Measurements from ENCODE around the gene WFIKKN1. TPM values are rescaled to one million over a fixed set of nuclear protein-coding genes. Genes with fewer than 3 reads are reported as not detected.

WFIKKN1 gene
- total and polyA plus RNA-seq, 2 of the 13 experiments (the other 11 are each of a cell fraction or from before 2014, with no cell fraction given), result 1.7 to 4.9 TPM

DNA sequence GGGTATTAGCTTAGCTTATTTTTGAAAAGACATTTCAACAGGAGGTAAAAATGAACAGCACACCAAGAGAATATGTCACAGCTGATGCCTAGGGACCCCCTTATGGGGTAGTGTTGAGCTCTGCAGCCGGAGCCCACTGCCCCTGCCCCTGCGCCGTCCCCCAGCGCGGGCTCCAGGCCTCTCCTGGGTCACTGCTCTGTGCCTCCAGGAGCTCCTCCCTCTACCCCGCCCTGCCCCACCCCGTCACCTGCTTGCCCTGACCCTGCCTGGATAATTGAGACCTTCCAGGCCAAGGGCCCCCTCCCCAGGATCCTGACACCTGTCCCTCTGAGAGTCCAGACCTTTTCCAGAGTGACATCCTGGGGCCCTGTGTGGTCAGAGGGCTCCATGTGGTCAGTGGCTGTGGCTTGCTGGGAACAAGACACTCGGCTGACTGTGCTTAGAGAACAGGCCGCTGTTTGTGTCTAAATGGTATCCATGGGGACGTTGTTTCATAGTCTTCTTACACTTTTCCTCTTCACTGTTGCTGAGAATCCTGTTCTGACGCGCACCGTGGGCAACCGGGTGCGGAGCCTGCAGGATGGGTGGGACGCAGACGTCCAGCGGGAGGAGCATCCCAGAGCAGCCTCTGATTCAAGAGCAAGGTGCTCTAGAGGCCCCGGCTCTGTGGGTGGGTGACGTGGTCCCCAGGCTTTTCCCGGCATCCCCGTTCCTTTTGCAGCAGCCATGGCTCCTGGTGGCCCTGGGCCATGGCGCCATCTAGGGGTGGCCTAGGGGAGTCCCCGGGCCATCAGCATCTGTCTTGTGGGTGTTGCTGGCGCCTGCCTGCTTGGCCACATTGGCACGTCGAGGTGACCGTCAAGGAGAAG, 20.0 kb upstream of the WFIKKN1 start:
- Histone ChIP-seq H3K4me3 (replicated peaks in 1 of 3; ENCODE audit: insufficient read depth in 1 of 3, low read depth in 2 of 3, low read length in 3 of 3) (peak overlapping the region; percentile 21 to 47 (median 42); a peak in 4 of 6 replicates), H3K27me3 (ENCODE audit: control insufficient read depth in 1 of 2, insufficient read depth in 2 of 2, low read length in 2 of 2) (no peaks in the 10 kb centered on the region), H3K9ac (ENCODE audit: insufficient read depth, low read depth, low read length) (peak overlapping the region; percentile 46), H3K27ac (ENCODE audit: extremely low read length, insufficient read depth, low read length) (peak overlapping the region; percentile 49), H3K36me3 (replicated peaks in 1 of 2; ENCODE audit: control insufficient read depth in 1 of 2, insufficient read depth in 2 of 2, low read length in 2 of 2) (peaks cover 1 to 9% of the 10 kb centered on the region in 2 experiments; a peak in 1 of 5 replicates), H3K4me2 (ENCODE audit: low read depth, low read length) (peak overlapping the region; percentile 57), H4K20me1 (ENCODE audit: insufficient read depth, low read length) (no peaks in the 10 kb centered on the region), H2AFZ (ENCODE audit: low read length) (no peak overlapping the region), H3K9me3 (ENCODE audit: low read length) (no peaks in the 10 kb centered on the region), H3K4me1 (ENCODE audit: insufficient read depth, low read length) (peaks cover 17% of the 10 kb centered on the region), H3K79me2 (ENCODE audit: insufficient read depth, low read length) (peaks cover 2% of the 10 kb centered on the region)
- ATAC-seq (peak; percentile 90), FAIRE-seq (peak; percentile 58), DNase-seq (ENCODE audit: low spot score) (peak; percentile 73)
- BruUV-seq (replicated peaks), result no TSS peak
- POLR2A ChIA-PET, result no interaction called here
- 50% methylated on average over 18 of the region's 28 CpGs for WGBS (ENCODE audit: low lambda C conversion rate)
- in situ Hi-C loops (cut with HindIII; ENCODE audit: extremely low pct_ligation_motif_present, low pct_unique_long_range_greater_than_20kb), result no loop called here
- intact Hi-C loops (cut with micrococcal nuclease; ENCODE audit: unreplicated experiment), result no loop called here
- CTCF ChIA-PET (ENCODE audit: low intra/inter-chr PET ratio, low total read pairs), result interaction anchor here (0.6 to 1.7 kb wide), 3 partner anchors 31 to 75 kb away, joined by 3 to 11 read pairs (median 3); no protein-coding TSS in a partner anchor
- TF ChIP-seq SETDB1 (CRISPR knock-in tag; IDR thresholded peaks at IDR 0.05; ENCODE audit: borderline replicate concordance) (no peak), SMARCC2 (IDR thresholded peaks at IDR 0.05) (no peak), RFX3 (CRISPR knock-in tag; IDR thresholded peaks at IDR 0.05) (no peak), NFYB (CRISPR knock-in tag; IDR thresholded peaks at IDR 0.05) (no peak), SOX6 (IDR thresholded peaks at IDR 0.05) (no peak), SOX6 (CRISPR knock-in tag; IDR thresholded peaks at IDR 0.05) (peak; percentile 44), SMAD9 (CRISPR knock-in tag; IDR thresholded peaks at IDR 0.05) (no peak), CBX5 (CRISPR knock-in tag; IDR thresholded peaks at IDR 0.05; ENCODE audit: borderline replicate concordance) (peak; percentile 50; the same call in 1 of the 2 replicates), ZNF562 (CRISPR knock-in tag; IDR thresholded peaks at IDR 0.05; ENCODE audit: borderline replicate concordance) (no peak), ZNF563 (CRISPR knock-in tag; IDR thresholded peaks at IDR 0.05) (no peak), FLYWCH1 (CRISPR knock-in tag; IDR thresholded peaks at IDR 0.05) (no peak), RELA (CRISPR knock-in tag; IDR thresholded peaks at IDR 0.05) (no peak), KAT7 (CRISPR knock-in tag; IDR thresholded peaks at IDR 0.05; ENCODE audit: borderline replicate concordance) (no peak), KDM1A (CRISPR knock-in tag; IDR thresholded peaks at IDR 0.05) (0 out of 2 replicates have a peak, but pooled peaks have one; percentile 23), ZNF382 (CRISPR knock-in tag; IDR thresholded peaks at IDR 0.05; ENCODE audit: borderline replicate concordance) (no peak), ZNF614 (CRISPR knock-in tag; IDR thresholded peaks at IDR 0.05; ENCODE audit: borderline replicate concordance) (no peak), ZNF550 (CRISPR knock-in tag; IDR thresholded peaks at IDR 0.05; ENCODE audit: borderline replicate concordance) (no peak)
- TF ChIP-seq, protein P1, sequence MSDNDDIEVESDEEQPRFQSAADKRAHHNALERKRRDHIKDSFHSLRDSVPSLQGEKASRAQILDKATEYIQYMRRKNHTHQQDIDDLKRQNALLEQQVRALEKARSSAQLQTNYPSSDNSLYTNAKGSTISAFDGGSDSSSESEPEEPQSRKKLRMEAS (IDR thresholded peaks at IDR 0.05), result no peak; the same call in 1 of the 2 replicates
- TF ChIP-seq, protein P2, sequence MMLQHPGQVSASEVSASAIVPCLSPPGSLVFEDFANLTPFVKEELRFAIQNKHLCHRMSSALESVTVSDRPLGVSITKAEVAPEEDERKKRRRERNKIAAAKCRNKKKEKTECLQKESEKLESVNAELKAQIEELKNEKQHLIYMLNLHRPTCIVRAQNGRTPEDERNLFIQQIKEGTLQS (CRISPR knock-in tag; IDR thresholded peaks at IDR 0.05), result 0 out of 2 replicates have a peak, but pooled peaks have one; percentile 44
- TF ChIP-seq, protein P3, sequence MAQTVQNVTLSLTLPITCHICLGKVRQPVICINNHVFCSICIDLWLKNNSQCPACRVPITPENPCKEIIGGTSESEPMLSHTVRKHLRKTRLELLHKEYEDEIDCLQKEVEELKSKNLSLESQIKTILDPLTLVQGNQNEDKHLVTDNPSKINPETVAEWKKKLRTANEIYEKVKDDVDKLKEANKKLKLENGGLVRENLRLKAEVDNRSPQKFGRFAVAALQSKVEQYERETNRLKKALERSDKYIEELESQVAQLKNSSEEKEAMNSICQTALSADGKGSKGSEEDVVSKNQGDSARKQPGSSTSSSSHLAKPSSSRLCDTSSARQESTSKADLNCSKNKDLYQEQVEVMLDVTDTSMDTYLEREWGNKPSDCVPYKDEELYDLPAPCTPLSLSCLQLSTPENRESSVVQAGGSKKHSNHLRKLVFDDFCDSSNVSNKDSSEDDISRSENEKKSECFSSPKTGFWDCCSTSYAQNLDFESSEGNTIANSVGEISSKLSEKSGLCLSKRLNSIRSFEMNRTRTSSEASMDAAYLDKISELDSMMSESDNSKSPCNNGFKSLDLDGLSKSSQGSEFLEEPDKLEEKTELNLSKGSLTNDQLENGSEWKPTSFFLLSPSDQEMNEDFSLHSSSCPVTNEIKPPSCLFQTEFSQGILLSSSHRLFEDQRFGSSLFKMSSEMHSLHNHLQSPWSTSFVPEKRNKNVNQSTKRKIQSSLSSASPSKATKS (CRISPR knock-in tag; IDR thresholded peaks at IDR 0.05), result no peak
- TF ChIP-seq, protein P4, sequence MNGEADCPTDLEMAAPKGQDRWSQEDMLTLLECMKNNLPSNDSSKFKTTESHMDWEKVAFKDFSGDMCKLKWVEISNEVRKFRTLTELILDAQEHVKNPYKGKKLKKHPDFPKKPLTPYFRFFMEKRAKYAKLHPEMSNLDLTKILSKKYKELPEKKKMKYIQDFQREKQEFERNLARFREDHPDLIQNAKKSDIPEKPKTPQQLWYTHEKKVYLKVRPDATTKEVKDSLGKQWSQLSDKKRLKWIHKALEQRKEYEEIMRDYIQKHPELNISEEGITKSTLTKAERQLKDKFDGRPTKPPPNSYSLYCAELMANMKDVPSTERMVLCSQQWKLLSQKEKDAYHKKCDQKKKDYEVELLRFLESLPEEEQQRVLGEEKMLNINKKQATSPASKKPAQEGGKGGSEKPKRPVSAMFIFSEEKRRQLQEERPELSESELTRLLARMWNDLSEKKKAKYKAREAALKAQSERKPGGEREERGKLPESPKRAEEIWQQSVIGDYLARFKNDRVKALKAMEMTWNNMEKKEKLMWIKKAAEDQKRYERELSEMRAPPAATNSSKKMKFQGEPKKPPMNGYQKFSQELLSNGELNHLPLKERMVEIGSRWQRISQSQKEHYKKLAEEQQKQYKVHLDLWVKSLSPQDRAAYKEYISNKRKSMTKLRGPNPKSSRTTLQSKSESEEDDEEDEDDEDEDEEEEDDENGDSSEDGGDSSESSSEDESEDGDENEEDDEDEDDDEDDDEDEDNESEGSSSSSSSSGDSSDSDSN (CRISPR knock-in tag; IDR thresholded peaks at IDR 0.05), result no peak; the same call in 1 of the 2 replicates
